SK-N-MC (cell line): Measurements from ENCODE around the gene EFS.

Experiments used
- EZH2 ChIP-seq: fragments of 200-600 bp; sonication (generic); IDR thresholded peaks from one replicate; pipeline ENCODE4 v1.6.1; 2017; ENCODE audit warnings: antibody characterized with exemption
- FOXP2 ChIP-seq: optimal IDR thresholded peaks from 2 replicates; pipeline ENCODE3; 2011; ENCODE audit warnings: mild to moderate bottlenecking, moderate library complexity; ENCODE audit not compliant: insufficient read depth; ENCODE audit errors: extremely low read length, control extremely low read depth
- POLR2AphosphoS5 ChIP-seq: IDR thresholded peaks from 2 replicates; pipeline ENCODE4 v1.6.1; 2012; ENCODE audit warnings: mild to moderate bottlenecking, low read depth, low read length, borderline replicate concordance

GRCh38 chr14:23310546-23310945, 54.4 kb downstream of the EFS start:
- TF ChIP-seq FOXP2 (no peak), EZH2 (no peak), POLR2AphosphoS5 (no peak)
